Upper lobe of left lung (tissue), 6 donors: ENCODE results near the gene RNU1-2. TPM values are rescaled to one million over a fixed set of nuclear protein-coding genes. Genes with fewer than 3 reads are reported as not detected.
A peak's percentile ranks its signal among the peaks of the same experiment; 100 is the strongest.
"Not testable (repeated sequence)": the region's sequence is repeated elsewhere in the genome, so short reads cannot be mapped to it uniquely, and the experiment has no call there.

ENCODE experiments used
- ATAC-seq, 2 donors: fragments of 200-7000 bp; cut with Tn5 transposase; one replicate each; pipeline ENCODE4 v1.9.1; 2022; ENCODE audit warnings: mild to moderate bottlenecking in 2 of 2, moderate library complexity in 2 of 2; ENCODE audit not compliant: low FRiP score in 2 of 2
- DNase-seq, 2 donors: peaks; one replicate each; pipeline ENCODE4 v3.0.0-alpha.2; 2019 to 2020
- H3K27ac ChIP-seq, 4 donors: fragments of 200-600 bp; sonication (generic); one replicate each; pipeline ENCODE4 v1.5.1; 2016 to 2019
- H3K27me3 ChIP-seq, 4 donors: fragments of 200-600 bp; sonication (generic); one replicate each; pipeline ENCODE4 v1.5.1; 2017 to 2019
- H3K36me3 ChIP-seq, 4 donors: fragments of 200-600 bp; sonication (generic); one replicate each; pipeline ENCODE4 v1.5.1; 2016 to 2019
- H3K4me1 ChIP-seq, 4 donors: fragments of 200-600 bp; sonication (generic); one replicate each; pipeline ENCODE4 v1.5.1; 2018 to 2019
- H3K4me3 ChIP-seq, 4 donors: fragments of 200-600 bp; sonication (generic); one replicate each; pipeline ENCODE4 v1.5.1; 2017 to 2019; ENCODE audit warnings: mild to moderate bottlenecking in 2 of 4, moderate library complexity in 1 of 4
- H3K9me3 ChIP-seq, 4 donors: fragments of 200-600 bp; sonication (generic); one replicate each; pipeline ENCODE4 v1.5.1; 2018 to 2019
- POLR2A ChIP-seq, 4 donors: fragments of 450-650 bp; IDR thresholded peaks; one replicate each; pipeline ENCODE4 v1.5.1; 2016 to 2017; ENCODE audit warnings: antibody characterized with exemption in 4 of 4, mild to moderate bottlenecking in 2 of 4
- POLR2AphosphoS5 ChIP-seq, 2 donors: sonication (generic); formaldehyde crosslinking; IDR thresholded peaks; one replicate each; pipeline ENCODE4 v1.5.1; 2017; ENCODE audit warnings: antibody characterized with exemption in 2 of 2
- WGBS, 2 donors: methylation state at CpG; one replicate each; pipeline ENCODE4 v1.1.5; 2017 to 2018; 5-methylcytosine and 5-hydroxymethylcytosine counted together
- total RNA-seq, 6 donors: library from RNA; depleted of rRNA in 4 of 6; stranded (reverse); fragments of >200 nt in 4 of 6; gene quantifications; one replicate each; pipeline versions ENCODE4 v1.1.0 to v1.2.1, GENCODE V29; 2016 to 2021
- donor health status: DM: no; HTN: no; CAD: no; lungs with moderate emphysema.
- donor health status: DM: no; HTN: yes; CAD: no; lungs with severe emphysema.

RNU1-2 gene
- total RNA-seq = over 10,000 TPM in 1 of 6 donors, 1,000 to 10,000 TPM in 2, under 1 TPM in 3; under 0.01 to 14,413 (median 1,360) TPM

GRCh38 chr1:16895598-16896315 lies at the start of gene RNU1-2:
Gene RNU1-2 (plus strand): TSS chr1:16895980.
- not testable (repeated sequence) for H3K9me3 ChIP-seq, H3K36me3 ChIP-seq, H3K27me3 ChIP-seq
- Histone ChIP-seq H3K4me3 (peak within 1 kb of the TSS in 3 of 4 donors; percentile 34 to 43 (median 42)), H3K27ac (peak within 1 kb of the TSS; percentile 85 to 93 (median 90)), H3K4me1 (peaks cover 6 to 12% (median 7%) of the 10 kb centered on the region in 4 donors)
- 1% methylated on average over 12 to 30 of the region's 39 CpGs for WGBS, 2 donors
- peak; percentile 65 to 97 for TF ChIP-seq POLR2AphosphoS5 (IDR thresholded peaks at IDR 0.05)
- TF ChIP-seq POLR2A (IDR thresholded peaks at IDR 0.05) = peak in 2 of 4 donors; percentile 73 to 90
- peak; percentile 100 for ATAC-seq
- DNase-seq = peak in 1 of 2 donors; percentile 96

GRCh38 chr1:16856201-16856600 lies 39.6 kb upstream of the RNU1-2 start:
- ATAC-seq, DNase-seq, H3K4me3 ChIP-seq, H3K36me3 ChIP-seq, H3K4me1 ChIP-seq, H3K27me3 ChIP-seq, H3K9me3 ChIP-seq, H3K27ac ChIP-seq: not testable (repeated sequence)
- WGBS, 2 donors = 85 to 100% methylated on average over 1 of the region's 2 CpGs

- not testable (repeated sequence) for H3K36me3 ChIP-seq, DNase-seq, H3K27me3 ChIP-seq, H3K4me3 ChIP-seq, H3K9me3 ChIP-seq, H3K4me1 ChIP-seq, H3K27ac ChIP-seq
- peak; percentile 16 to 55 for ATAC-seq
- WGBS, 2 donors = 29 to 45% methylated on average over 4 to 13 of the region's 46 CpGs
Observed at GRCh38 chr1:16859167-16860041, 36.4 kb upstream of the RNU1-2 start.

GRCh38 chr1:16860048-16860447 lies 35.7 kb upstream of the RNU1-2 start:
- DNase-seq, H3K27ac ChIP-seq, H3K27me3 ChIP-seq, H3K4me3 ChIP-seq, H3K4me1 ChIP-seq, H3K9me3 ChIP-seq, H3K36me3 ChIP-seq: not testable (repeated sequence)
- peak in 1 of 2 donors; percentile 43 for ATAC-seq
- WGBS, 2 donors = 69 to 81% methylated on average over 7 to 9 of the region's 9 CpGs

- DNase-seq, H3K9me3 ChIP-seq, H3K4me3 ChIP-seq, H3K4me1 ChIP-seq, H3K27ac ChIP-seq, H3K27me3 ChIP-seq, H3K36me3 ChIP-seq: not testable (repeated sequence)
- ATAC-seq = peak in 1 of 2 donors; percentile 12
- WGBS, 2 donors = 48 to 60% methylated on average over 11 to 12 of the region's 16 CpGs
Observed at GRCh38 chr1:16861832-16862245, 33.9 kb upstream of the RNU1-2 start.

GRCh38 chr1:16862415-16862814 lies 33.4 kb upstream of the RNU1-2 start:
- ATAC-seq = peak in 1 of 2 donors; percentile 6

GRCh38 chr1:16863024-16863423 lies 32.8 kb upstream of the RNU1-2 start:
- 58 to 73% methylated on average over 5 to 6 of the region's 11 CpGs for WGBS, 2 donors
- not testable (repeated sequence) for H3K4me3 ChIP-seq, H3K9me3 ChIP-seq, H3K36me3 ChIP-seq, ATAC-seq, DNase-seq, H3K4me1 ChIP-seq, H3K27me3 ChIP-seq, H3K27ac ChIP-seq

More at GRCh38 chr1:16862415-16862814, 33.4 kb upstream of the RNU1-2 start:
- WGBS, 2 donors = 94 to 95% methylated on average over 21 to 23 of the region's 25 CpGs
- peak in 1 of 2 donors; percentile 71 for DNase-seq
- H3K9me3 ChIP-seq, H3K4me1 ChIP-seq, H3K27me3 ChIP-seq, H3K36me3 ChIP-seq, H3K4me3 ChIP-seq, H3K27ac ChIP-seq: not testable (repeated sequence)

- 14 to 15% methylated on average over 3 to 4 of the region's 6 CpGs for WGBS, 2 donors
- not testable (repeated sequence) for H3K27ac ChIP-seq, DNase-seq, H3K36me3 ChIP-seq, ATAC-seq, H3K9me3 ChIP-seq, H3K27me3 ChIP-seq, H3K4me1 ChIP-seq, H3K4me3 ChIP-seq
Observed at GRCh38 chr1:16866926-16867707, 28.7 kb upstream of the RNU1-2 start.

GRCh38 chr1:16868787-16869186 lies 27.0 kb upstream of the RNU1-2 start:
- not testable (repeated sequence) for ATAC-seq, H3K4me3 ChIP-seq, H3K36me3 ChIP-seq, H3K27ac ChIP-seq, DNase-seq, H3K27me3 ChIP-seq, H3K4me1 ChIP-seq, H3K9me3 ChIP-seq
- WGBS, 2 donors = 86 to 87% methylated on average over 4 to 5 of the region's 6 CpGs

- not testable (repeated sequence) for H3K27ac ChIP-seq, H3K9me3 ChIP-seq, H3K27me3 ChIP-seq, H3K4me3 ChIP-seq, DNase-seq, H3K36me3 ChIP-seq, H3K4me1 ChIP-seq, ATAC-seq
- 80% methylated on average over 7 of the region's 7 CpGs for WGBS, 2 donors
Observed at GRCh38 chr1:16869996-16870395, 25.8 kb upstream of the RNU1-2 start.

GRCh38 chr1:16871171-16871570 lies 24.6 kb upstream of the RNU1-2 start:
- H3K4me3 ChIP-seq, H3K4me1 ChIP-seq, H3K9me3 ChIP-seq, ATAC-seq, H3K27me3 ChIP-seq, H3K36me3 ChIP-seq, H3K27ac ChIP-seq: not testable (repeated sequence)
- WGBS, 2 donors = 76 to 90% methylated on average over 14 to 20 of the region's 23 CpGs
- DNase-seq = peak in 1 of 2 donors; percentile 73
